HepG2 (cell line): Measurements from ENCODE around the gene PIM1. TPM values are rescaled to one million over a fixed set of nuclear protein-coding genes. Genes with fewer than 3 reads are reported as not detected.

Source experiments
- DR1 ChIP-seq: sonication (generic); formaldehyde crosslinking; IDR thresholded peaks from 2 replicates; pipeline ENCODE4 v1.8.0; 2021; ENCODE audit warnings: mild to moderate bottlenecking, missing genetic modification reagents, inconsistent platforms
- GLI4 ChIP-seq: sonication (generic); formaldehyde crosslinking; IDR thresholded peaks from 2 replicates; pipeline ENCODE4 v1.5.1; 2020; ENCODE audit warnings: missing genetic modification reagents, mild to moderate bottlenecking, moderate library complexity, borderline replicate concordance
- GTF3A ChIP-seq: sonication (generic); formaldehyde crosslinking; conservative IDR thresholded peaks from 2 replicates; pipeline ENCODE4 v1.4.0; 2020; ENCODE audit warnings: mild to moderate bottlenecking, missing genetic modification reagents
- MAX ChIP-seq: IDR thresholded peaks from 2 replicates; pipeline ENCODE4 v1.6.1; 2012; ENCODE audit warnings: inconsistent platforms
- MLX ChIP-seq: IDR thresholded peaks from 2 replicates; pipeline ENCODE4 v1.6.1; 2016
- SOX6 ChIP-seq, 2 experiments: fragments of 450-650 bp in 1 of 2; sonication (generic) in 1 of 2; formaldehyde crosslinking in 1 of 2; IDR thresholded peaks; 2 replicates each; pipeline versions ENCODE4 v1.4.0 to v1.6.1; 2017 to 2020; ENCODE audit warnings: antibody characterized with exemption in 1 of 2, mild to moderate bottlenecking in 1 of 2, missing genetic modification reagents in 1 of 2
- SP5 ChIP-seq: IDR thresholded peaks from 2 replicates; pipeline ENCODE4 v1.6.1; 2016; ENCODE audit warnings: low read depth, borderline replicate concordance
- ZBTB7B ChIP-seq: sonication (generic); formaldehyde crosslinking; IDR thresholded peaks from 2 replicates; pipeline ENCODE4 v1.4.0; 2020; ENCODE audit warnings: missing genetic modification reagents
- ZNF337 ChIP-seq: sonication (generic); formaldehyde crosslinking; IDR thresholded peaks from 2 replicates; pipeline ENCODE4 v1.5.1; 2020; ENCODE audit warnings: missing genetic modification reagents, low read depth, mild to moderate bottlenecking, borderline replicate concordance
- ZNF607 ChIP-seq: sonication (generic); formaldehyde crosslinking; IDR thresholded peaks from 2 replicates; pipeline ENCODE4 v1.5.1; 2020; ENCODE audit warnings: missing genetic modification reagents, mild to moderate bottlenecking, borderline replicate concordance
- ZNF850 ChIP-seq: sonication (generic); formaldehyde crosslinking; conservative IDR thresholded peaks from 2 replicates; pipeline ENCODE4 v1.9.0; 2021; ENCODE audit warnings: mild to moderate bottlenecking, missing genetic modification reagents
- polyA plus RNA-seq, 8 experiments: library from polyadenylated mRNA; depleted of rRNA in 3 of 8; stranded (reverse) in 7 of 8; unstranded in 1 of 8; fragments of >200 nt; fragmentation: Illumina TruSeq in 4 of 8; extraction: Trizol in 4 of 8; gene quantifications; 2 replicates each; pipeline versions ENCODE4 v1.2.1 to v1.2.3, GENCODE V29; 2011 to 2016; ENCODE audit warnings: low read depth in 4 of 8, missing spikeins in 1 of 8, mixed read lengths in 1 of 8; ENCODE audit not compliant: insufficient read depth in 1 of 8
- total RNA-seq, 5 experiments: library from RNA; depleted of rRNA; stranded (reverse); fragments of >200 nt; fragmentation: Illumina TruSeq; extraction: Trizol; gene quantifications; 2 replicates each; pipeline ENCODE4 v1.2.3, GENCODE V29; 2016; ENCODE audit warnings: low read depth in 1 of 5
- TF ChIP-seq, protein P1 (sequence below): sonication (generic); formaldehyde crosslinking; IDR thresholded peaks from 2 replicates; pipeline ENCODE4 v1.4.0; 2020; ENCODE audit warnings: mild to moderate bottlenecking, missing genetic modification reagents
- TF ChIP-seq, protein P2 (sequence below), 2 experiments: sonication (generic) in 1 of 2; formaldehyde crosslinking in 1 of 2; IDR thresholded peaks; 2 replicates each; pipeline versions ENCODE4 v1.4.0 to v1.6.1; 2016 to 2020; ENCODE audit warnings: borderline replicate concordance in 1 of 2, low read depth in 1 of 2, mild to moderate bottlenecking in 1 of 2, missing genetic modification reagents in 1 of 2
- TF ChIP-seq, protein P3 (sequence below): sonication (generic); formaldehyde crosslinking; IDR thresholded peaks from 2 replicates; pipeline ENCODE4 v1.5.0; 2020; ENCODE audit warnings: mild to moderate bottlenecking, missing genetic modification reagents

The PIM1 gene
- total and polyA plus RNA-seq, 2 of the 13 experiments (the other 11 are each of a cell fraction or from before 2014, with no cell fraction given), result 29.4 to 117 TPM

DNA sequence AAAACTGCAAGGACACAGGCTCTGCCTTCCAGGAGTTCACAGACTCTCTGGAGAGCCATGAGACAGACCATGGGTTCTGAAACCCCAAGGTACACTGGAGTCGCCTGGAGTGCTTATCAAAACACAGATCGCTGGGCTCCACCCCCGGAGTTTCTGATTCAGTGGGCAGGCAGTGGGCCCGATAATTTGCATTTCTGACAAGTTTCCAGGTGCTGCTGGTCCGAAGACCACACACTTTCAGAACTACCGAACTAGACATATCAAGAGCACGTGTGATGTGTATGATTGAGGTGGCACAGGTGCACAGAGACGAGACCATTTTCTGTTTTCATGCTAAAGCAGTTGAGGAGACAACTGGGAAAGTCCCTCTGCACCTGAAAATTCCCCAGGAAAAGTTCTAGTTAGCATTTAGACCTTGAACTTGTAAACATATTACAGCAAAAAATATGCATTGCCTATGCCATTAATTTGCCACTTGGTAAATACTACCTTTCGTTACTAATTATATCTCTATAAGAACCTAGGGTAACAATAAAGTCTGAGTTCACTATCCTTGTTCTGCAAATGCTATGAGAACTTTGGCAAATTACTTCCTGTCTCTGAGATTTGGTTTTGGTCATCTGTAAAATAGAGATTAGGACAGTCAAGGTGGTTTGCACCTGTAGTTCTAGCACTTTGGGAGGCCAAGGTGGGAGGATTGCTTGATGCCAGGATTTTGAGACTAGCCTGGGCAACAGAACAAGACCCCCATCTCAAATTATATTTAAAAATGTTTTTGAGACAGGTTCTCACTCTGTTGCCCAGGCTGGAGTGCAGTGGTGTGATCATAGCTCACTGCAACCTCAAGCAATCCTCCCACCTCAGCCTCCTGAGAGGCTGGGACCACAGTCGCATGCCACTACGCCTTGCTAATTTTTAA, 14.3 kb upstream of the PIM1 start (continued):
- TF ChIP-seq ZNF607 (CRISPR knock-in tag), result 0 out of 2 replicates have a peak, but pooled peaks have one; percentile 50
- peak; percentile 24; the same call in 1 of the 2 replicates for TF ChIP-seq MLX (CRISPR knock-in tag)
- TF ChIP-seq GTF3A (CRISPR knock-in tag), result no peak
- TF ChIP-seq SP5 (CRISPR knock-in tag), result peak; percentile 34; the same call in 1 of the 2 replicates
- TF ChIP-seq GLI4 (CRISPR knock-in tag), result 0 out of 2 replicates have a peak, but pooled peaks have one; percentile 52
- TF ChIP-seq, protein P1, sequence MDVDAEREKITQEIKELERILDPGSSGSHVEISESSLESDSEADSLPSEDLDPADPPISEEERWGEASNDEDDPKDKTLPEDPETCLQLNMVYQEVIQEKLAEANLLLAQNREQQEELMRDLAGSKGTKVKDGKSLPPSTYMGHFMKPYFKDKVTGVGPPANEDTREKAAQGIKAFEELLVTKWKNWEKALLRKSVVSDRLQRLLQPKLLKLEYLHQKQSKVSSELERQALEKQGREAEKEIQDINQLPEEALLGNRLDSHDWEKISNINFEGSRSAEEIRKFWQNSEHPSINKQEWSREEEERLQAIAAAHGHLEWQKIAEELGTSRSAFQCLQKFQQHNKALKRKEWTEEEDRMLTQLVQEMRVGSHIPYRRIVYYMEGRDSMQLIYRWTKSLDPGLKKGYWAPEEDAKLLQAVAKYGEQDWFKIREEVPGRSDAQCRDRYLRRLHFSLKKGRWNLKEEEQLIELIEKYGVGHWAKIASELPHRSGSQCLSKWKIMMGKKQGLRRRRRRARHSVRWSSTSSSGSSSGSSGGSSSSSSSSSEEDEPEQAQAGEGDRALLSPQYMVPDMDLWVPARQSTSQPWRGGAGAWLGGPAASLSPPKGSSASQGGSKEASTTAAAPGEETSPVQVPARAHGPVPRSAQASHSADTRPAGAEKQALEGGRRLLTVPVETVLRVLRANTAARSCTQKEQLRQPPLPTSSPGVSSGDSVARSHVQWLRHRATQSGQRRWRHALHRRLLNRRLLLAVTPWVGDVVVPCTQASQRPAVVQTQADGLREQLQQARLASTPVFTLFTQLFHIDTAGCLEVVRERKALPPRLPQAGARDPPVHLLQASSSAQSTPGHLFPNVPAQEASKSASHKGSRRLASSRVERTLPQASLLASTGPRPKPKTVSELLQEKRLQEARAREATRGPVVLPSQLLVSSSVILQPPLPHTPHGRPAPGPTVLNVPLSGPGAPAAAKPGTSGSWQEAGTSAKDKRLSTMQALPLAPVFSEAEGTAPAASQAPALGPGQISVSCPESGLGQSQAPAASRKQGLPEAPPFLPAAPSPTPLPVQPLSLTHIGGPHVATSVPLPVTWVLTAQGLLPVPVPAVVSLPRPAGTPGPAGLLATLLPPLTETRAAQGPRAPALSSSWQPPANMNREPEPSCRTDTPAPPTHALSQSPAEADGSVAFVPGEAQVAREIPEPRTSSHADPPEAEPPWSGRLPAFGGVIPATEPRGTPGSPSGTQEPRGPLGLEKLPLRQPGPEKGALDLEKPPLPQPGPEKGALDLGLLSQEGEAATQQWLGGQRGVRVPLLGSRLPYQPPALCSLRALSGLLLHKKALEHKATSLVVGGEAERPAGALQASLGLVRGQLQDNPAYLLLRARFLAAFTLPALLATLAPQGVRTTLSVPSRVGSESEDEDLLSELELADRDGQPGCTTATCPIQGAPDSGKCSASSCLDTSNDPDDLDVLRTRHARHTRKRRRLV (CRISPR knock-in tag), result peak; percentile 48; the same call in 1 of the 2 replicates
- no peak for TF ChIP-seq SOX6 (IDR thresholded peaks at IDR 0.05)
- 0 out of 2 replicates have a peak, but pooled peaks have one; percentile 16 for TF ChIP-seq SOX6 (CRISPR knock-in tag; IDR thresholded peaks at IDR 0.05)
- TF ChIP-seq, protein P2, sequence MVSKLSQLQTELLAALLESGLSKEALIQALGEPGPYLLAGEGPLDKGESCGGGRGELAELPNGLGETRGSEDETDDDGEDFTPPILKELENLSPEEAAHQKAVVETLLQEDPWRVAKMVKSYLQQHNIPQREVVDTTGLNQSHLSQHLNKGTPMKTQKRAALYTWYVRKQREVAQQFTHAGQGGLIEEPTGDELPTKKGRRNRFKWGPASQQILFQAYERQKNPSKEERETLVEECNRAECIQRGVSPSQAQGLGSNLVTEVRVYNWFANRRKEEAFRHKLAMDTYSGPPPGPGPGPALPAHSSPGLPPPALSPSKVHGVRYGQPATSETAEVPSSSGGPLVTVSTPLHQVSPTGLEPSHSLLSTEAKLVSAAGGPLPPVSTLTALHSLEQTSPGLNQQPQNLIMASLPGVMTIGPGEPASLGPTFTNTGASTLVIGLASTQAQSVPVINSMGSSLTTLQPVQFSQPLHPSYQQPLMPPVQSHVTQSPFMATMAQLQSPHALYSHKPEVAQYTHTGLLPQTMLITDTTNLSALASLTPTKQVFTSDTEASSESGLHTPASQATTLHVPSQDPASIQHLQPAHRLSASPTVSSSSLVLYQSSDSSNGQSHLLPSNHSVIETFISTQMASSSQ (IDR thresholded peaks at IDR 0.05; ENCODE audit: low read depth), result no peak
- TF ChIP-seq, protein P2 (CRISPR knock-in tag; IDR thresholded peaks at IDR 0.05; ENCODE audit: borderline replicate concordance), result no peak
- 0 out of 2 replicates have a peak, but pooled peaks have one; percentile 17 for TF ChIP-seq ZBTB7B (CRISPR knock-in tag)
- TF ChIP-seq, protein P3, sequence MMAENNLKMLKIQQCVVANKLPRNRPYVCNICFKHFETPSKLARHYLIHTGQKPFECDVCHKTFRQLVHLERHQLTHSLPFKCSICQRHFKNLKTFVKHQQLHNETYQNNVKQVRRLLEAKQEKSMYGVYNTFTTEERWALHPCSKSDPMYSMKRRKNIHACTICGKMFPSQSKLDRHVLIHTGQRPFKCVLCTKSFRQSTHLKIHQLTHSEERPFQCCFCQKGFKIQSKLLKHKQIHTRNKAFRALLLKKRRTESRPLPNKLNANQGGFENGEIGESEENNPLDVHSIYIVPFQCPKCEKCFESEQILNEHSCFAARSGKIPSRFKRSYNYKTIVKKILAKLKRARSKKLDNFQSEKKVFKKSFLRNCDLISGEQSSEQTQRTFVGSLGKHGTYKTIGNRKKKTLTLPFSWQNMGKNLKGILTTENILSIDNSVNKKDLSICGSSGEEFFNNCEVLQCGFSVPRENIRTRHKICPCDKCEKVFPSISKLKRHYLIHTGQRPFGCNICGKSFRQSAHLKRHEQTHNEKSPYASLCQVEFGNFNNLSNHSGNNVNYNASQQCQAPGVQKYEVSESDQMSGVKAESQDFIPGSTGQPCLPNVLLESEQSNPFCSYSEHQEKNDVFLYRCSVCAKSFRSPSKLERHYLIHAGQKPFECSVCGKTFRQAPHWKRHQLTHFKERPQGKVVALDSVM (CRISPR knock-in tag), result peak; percentile 43
- no peak for TF ChIP-seq DR1 (CRISPR knock-in tag)
- TF ChIP-seq MAX, result peak; percentile 63
- peak; percentile 78; the same call in 1 of the 2 replicates for TF ChIP-seq ZNF337 (CRISPR knock-in tag)
- 0 out of 2 replicates have a peak, but pooled peaks have one; percentile 36 for TF ChIP-seq ZNF850 (CRISPR knock-in tag)
